ENCODE measurements around the gene SLC26A9.

- no peak for TF ChIP-seq CTCF (IDR thresholded peaks at IDR 0.05)
- no peak for TF ChIP-seq POLR2A (IDR thresholded peaks at IDR 0.05)
Observed at GRCh38 chr1:205870236-205870635, 73.0 kb downstream of the SLC26A9 start.
